Measurements from ENCODE around the gene AOPEP. TPM values are rescaled to one million over a fixed set of nuclear protein-coding genes. Genes with fewer than 3 reads are reported as not detected.
A peak's percentile ranks its signal among the peaks of the same experiment; 100 is the strongest.

The AOPEP gene
- total RNA-seq, 1 experiment from 2014 or later: 79.5 TPM

DNA sequence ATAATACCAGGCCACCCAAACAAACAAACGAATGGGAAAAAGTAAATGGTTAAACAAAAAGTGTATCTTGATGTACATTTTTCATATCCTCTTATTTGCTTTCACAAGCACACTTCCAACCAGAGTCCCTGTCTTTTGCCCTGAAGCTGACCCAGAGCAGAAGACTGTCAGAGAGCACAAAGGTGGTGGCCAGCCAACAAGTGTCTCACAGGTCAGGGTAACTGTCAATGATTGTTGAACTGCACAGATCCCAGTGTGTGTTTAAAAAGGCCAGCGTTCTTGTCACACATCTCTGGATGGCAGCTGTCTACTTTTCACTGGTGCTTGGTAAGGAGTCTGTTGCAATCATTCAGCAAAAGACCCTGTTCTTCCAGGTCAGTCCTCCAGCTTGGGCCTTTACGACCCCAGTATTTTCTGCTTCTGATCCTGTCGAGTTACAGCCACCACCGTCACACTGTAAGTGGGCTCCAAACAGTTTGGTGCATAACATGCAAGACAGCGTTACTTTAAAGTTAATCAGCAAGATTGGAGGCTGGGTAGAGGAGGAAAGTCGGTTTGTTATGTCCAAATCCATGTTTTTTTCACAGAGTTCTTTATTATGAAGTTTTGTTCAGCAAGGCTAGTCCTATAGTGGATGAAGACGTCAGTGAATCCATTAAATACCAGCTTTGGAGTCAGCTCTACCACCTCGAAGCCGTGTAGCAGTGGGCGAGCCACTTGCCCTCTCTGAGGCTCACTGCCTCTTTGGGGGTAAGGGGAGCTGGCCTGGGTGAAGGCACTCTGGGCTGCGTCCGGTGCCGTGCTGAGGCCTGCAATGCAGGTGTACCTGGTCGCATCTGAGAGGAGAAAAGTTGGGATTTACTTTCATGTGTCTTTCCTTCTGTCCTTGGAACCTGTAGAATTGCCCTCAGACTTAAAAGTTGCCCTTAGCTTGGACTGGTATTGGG is 265.7 kb downstream of the AOPEP start:
- Histone ChIP-seq H3K27ac (no peak overlapping the region), H3K9me3 (replicated peaks) (no peaks in the 10 kb centered on the region), H3K36me3 (no peaks in the 10 kb centered on the region), H3K4me3 (no peak overlapping the region), H3K27me3 (no peaks in the 10 kb centered on the region), H3K4me1 (peaks cover 20% of the 10 kb centered on the region)
- no peak for DNase-seq

DNA sequence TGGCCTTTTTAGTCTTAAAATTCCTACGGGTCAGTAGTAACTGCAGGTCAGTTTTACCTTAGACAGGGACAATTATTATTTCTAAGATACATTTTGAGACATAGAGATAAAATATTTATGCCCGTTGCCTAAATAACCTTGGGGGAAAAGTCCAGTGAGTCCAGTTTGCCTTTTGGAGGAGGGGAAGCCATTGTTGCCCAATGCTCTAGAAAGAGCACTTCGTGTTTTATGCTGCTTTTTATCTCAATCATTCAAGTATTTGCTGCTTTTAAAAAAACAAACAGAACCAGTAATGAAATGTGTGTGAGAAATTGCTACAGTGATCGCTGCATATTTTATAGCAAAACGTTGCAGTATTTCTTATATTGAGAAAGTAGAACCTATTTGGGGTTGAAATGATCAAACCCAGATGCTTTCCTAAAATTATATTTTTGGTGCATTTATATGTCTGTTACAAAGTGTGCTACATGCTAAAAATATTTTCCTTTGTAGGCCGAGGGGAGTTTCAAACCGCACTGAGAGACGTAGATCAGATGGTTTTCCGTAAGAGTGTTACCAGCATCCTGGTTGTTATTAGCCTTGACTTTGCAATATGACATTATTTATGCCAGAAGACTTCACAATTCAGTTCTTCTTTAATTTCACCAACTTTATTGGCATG is 266.8 kb downstream of the AOPEP start:
- peaks cover 20% of the 10 kb centered on the region for H3K4me1 ChIP-seq
- H3K27ac ChIP-seq: no peak overlapping the region
- no peaks in the 10 kb centered on the region for H3K36me3 ChIP-seq
- H3K4me3 ChIP-seq: no peak overlapping the region
- H3K9me3 ChIP-seq (replicated peaks): no peaks in the 10 kb centered on the region
- no peak for DNase-seq
- H3K27me3 ChIP-seq: no peaks in the 10 kb centered on the region

DNA sequence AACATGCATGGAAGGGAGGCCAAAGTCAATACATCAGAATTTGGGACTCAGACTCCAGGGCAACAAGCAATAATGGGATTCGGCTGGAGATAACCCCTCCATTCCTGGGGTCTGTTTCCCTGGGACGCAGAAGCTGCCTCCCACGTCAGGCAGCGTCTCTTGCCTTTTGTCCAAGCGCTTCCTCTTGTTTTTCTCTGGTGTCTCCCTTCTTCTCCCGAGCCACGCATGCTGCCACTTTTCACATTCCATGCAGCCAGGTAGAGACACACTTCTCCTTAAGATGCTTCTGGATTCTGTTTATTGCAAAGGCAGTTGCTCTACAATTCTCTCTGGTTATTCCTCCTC is 267.3 kb downstream of the AOPEP start:
- H3K36me3 ChIP-seq: no peaks in the 10 kb centered on the region
- no peak overlapping the region for H3K27ac ChIP-seq

DNA sequence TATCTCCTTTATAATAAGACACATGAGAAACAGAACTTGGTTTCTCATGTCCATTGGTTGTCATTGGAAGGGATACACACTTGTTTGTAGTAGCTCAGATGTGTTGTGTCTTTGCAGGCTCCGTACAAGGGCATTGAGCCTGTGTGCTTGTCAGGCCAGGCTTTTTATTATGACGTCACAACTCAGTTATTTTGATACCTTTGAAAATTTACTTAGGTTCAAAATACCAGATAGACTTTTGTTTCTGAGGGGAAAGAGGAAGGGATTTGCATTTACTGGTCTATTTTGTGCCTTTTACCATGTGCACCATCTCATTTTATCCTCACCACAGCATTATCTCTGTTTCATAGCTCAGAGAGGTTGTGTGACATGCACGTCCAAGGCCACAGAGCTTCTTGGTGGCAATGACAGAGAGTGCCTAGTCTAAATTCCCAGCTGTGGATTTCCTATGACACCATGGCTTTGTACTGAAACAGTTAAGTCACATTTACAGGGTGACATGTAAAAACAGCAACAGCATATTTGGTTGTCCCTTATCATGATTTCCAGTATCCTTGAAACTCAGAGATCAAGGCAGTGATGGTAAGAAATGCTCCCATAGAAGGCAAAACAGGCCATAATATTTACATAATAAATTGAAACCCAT is 268.7 kb downstream of the AOPEP start:
- no peak overlapping the region for H3K4me3 ChIP-seq
- peaks cover 20% of the 10 kb centered on the region for H3K4me1 ChIP-seq
- no peak for DNase-seq
- no peak overlapping the region; the same call in 1 of the 2 replicates for H3K27ac ChIP-seq
- H3K36me3 ChIP-seq: no peaks in the 10 kb centered on the region
- no peaks in the 10 kb centered on the region for H3K27me3 ChIP-seq
- H3K9me3 ChIP-seq (replicated peaks): no peaks in the 10 kb centered on the region

More for the DNA sequence above, 267.3 kb downstream of the AOPEP start:
- Histone ChIP-seq H3K9me3 (replicated peaks) (no peaks in the 10 kb centered on the region), H3K4me3 (no peak overlapping the region), H3K4me1 (peaks cover 20% of the 10 kb centered on the region), H3K27me3 (no peaks in the 10 kb centered on the region)
- no peak for DNase-seq

DNA sequence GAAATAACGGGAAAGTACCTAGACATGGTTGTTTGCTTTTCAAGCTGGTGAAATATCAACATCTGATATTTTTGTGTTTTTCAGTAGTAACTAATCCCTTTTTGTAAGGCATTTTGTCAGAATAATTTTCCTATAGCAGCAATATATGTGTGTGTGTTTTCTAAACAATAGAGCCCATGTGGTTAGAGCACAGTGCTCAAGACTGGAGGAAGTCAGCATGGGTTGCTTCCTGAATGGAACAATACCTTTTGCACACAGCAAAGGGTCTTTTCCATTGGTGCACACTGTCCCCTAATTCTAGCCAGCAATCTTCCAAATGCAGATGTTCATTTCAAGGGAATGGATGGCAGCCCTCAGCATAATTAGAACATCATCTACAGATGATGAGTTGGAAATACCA is 270.1 kb downstream of the AOPEP start:
- H3K27ac ChIP-seq: no peak overlapping the region

DNA sequence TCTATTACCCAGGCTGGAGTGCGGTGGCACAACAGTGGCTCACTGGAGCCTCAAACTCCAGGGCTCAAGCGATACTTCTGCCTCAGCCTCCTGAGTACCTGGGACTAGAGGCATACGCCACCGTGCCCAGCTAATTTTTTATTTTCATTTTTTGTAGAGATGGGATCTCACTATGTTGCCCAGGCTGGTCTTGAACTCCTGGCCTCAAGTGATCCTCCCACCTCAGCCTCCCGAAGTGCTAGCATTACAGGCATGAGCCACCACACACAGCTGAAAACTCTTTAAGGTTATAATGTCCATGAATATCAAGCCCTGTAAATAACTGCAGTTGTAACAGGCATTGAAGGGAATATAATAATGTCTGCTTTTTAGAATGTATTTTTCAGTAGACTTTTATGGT is 271.2 kb downstream of the AOPEP start:
- Histone ChIP-seq H3K4me1 (peaks cover 22% of the 10 kb centered on the region), H3K9me3 (replicated peaks) (no peaks in the 10 kb centered on the region), H3K36me3 (no peaks in the 10 kb centered on the region), H3K27me3 (no peaks in the 10 kb centered on the region), H3K27ac (no peak overlapping the region), H3K4me3 (no peak overlapping the region)
- DNase-seq: no peak

More for the DNA sequence above, 270.1 kb downstream of the AOPEP start:
- Histone ChIP-seq H3K4me1 (peaks cover 20% of the 10 kb centered on the region), H3K36me3 (no peaks in the 10 kb centered on the region), H3K9me3 (replicated peaks) (no peaks in the 10 kb centered on the region), H3K4me3 (no peak overlapping the region), H3K27me3 (no peaks in the 10 kb centered on the region)
- no peak for DNase-seq

DNA sequence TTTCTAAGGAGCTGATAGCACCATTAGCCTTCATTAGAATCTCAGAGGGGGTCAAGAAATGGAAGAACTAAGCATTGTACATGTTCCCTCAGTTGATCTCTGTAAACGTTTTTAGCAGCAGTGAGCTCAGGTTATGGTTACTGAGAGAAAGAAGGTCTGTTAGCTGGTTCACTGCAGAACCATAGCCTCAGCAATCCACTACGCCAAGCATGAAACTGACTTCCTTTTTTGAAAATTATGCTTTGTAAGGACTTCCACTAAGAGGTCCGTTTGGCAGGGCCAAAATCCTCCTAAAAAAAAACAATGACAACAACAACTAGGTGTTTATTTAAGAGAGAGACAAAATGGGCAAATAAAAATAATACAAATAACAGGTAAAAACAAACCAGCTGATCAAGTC is 273.3 kb downstream of the AOPEP start:
- no peak for DNase-seq
- H3K4me1 ChIP-seq: peaks cover 30% of the 10 kb centered on the region
- H3K27ac ChIP-seq: no peak overlapping the region

DNA sequence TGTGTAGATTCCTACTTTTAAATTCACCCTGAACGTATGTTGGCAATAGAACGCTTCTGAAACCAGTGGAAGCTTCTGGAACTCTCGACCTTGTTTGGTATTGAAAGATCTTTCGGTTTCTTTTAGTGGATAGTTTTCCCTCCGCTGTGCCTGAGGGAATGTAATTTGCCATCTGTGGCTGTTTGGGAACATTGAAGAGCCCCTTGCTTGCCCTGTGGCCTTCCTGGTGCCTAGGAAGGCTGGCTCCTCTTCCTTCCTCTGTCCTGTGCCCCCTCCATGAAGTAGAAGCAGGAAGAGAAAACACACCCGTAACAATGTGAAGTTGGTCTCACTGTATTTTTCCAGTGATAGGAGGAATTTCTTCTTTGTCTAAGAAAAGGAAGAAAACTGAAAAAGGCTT is 274.3 kb downstream of the AOPEP start:
- H3K4me1 ChIP-seq: peaks cover 20% of the 10 kb centered on the region
- no peak for DNase-seq
- H3K36me3 ChIP-seq: no peaks in the 10 kb centered on the region
- no peak overlapping the region for H3K27ac ChIP-seq
- no peak overlapping the region for H3K4me3 ChIP-seq
- no peaks in the 10 kb centered on the region for H3K9me3 ChIP-seq (replicated peaks)
- no peaks in the 10 kb centered on the region for H3K27me3 ChIP-seq

More for the DNA sequence above, 273.3 kb downstream of the AOPEP start:
- no peaks in the 10 kb centered on the region for H3K27me3 ChIP-seq
- no peaks in the 10 kb centered on the region for H3K9me3 ChIP-seq (replicated peaks)
- no peaks in the 10 kb centered on the region for H3K36me3 ChIP-seq
- H3K4me3 ChIP-seq: no peak overlapping the region

DNA sequence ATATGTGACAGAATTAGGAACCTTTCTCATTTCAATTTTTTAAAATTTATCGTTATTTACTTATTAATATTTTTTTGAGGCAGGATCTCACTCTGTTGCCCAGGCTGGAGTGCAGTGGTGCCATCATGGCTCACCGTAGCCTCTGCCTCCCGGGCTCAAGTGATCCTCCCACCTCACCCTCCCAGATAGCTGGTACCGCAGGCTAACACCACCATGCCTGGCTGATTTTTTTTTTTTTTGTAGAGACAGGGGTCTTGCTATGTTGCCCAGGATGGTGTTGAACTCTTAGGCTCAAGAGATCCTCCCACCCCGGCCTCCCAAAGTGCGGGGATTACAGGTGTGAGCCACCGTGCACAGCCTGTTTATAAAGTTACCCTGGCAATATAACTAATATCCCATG is 275.2 kb downstream of the AOPEP start:
- Histone ChIP-seq H3K9me3 (replicated peaks) (no peaks in the 10 kb centered on the region), H3K4me3 (no peak overlapping the region), H3K4me1 (peaks cover 13% of the 10 kb centered on the region), H3K36me3 (no peaks in the 10 kb centered on the region), H3K27ac (no peak overlapping the region), H3K27me3 (no peaks in the 10 kb centered on the region)
- DNase-seq: no peak

DNA sequence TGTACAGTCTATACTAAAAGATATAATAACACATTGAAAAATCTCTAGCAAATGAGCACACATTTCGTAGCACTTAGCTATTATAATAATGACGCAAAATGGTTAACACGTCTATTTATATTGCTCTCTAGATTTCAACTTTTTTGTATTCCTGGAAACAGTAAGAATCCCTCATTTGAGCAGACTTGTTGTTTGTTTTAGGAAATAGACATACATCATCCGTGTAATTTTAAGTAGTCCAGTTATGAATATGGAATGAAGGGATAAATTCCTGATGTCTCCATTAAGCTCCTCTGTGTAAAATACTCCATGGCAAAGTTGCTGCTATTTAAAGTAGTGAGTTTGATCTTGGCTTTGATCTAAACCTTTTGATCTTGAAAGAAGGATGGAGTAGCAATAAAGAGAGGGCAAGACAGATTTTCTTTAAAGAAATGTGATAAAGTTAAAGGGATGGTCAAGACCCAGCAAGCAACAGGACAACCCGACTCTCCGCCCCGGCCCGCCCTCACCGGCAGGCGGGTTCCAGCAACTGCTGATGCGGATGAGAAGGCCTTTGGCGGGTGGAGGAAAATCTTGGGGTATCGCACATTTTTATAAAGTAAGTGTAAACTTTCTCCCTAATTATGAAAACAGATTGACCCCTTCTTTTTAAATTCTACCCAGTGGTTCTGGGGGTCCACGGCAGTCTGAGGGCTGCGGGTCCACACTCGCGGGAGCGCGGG is 277.4 kb downstream of the AOPEP start:
- peak; percentile 66 to 77 for DNase-seq
- peak overlapping the region; percentile 97 for H3K4me3 ChIP-seq

DNA sequence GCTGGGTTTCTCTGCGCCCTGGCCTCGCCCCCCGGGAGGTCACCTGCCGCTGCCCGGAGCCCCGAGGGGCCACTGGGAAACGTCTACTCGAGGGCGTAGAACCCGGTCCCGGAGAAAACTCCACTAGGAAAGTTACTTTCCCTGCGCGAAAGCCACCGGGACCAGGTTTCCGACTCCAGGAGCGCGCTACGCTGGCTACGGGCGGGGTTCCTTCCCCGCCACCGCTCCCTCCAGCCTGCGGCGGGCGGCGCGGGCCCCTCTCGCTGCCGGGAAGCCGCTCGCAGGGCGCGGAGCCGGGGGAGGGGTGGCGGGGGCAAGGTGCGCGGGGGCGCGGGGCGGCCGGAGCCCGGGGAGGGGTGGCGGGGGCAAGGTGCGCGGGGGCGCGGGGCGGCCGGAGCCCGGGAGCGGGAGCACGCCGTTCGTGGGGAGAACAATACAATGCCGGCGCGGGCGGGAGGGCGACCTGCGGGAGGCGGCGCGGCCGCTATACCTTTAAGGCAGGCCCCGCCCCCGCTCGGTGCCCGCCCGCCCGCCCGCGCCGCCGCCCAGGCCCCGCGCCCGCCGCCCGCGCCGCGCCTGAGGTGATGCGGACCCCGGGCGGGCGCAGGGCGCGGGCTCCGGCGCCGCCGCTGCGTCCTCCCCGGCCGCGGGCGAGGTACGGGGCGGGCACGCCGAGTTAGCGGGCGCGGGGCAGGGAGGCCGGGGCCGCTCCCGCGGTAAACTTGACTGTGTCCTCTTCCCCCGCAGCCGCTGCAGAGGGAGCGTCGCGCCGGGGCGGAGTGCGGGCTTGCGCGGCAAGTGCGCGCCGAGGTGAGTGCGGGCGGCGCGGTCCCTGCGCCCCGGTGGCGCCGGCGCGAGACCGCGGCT is 278.1 kb downstream of the AOPEP start:
- Histone ChIP-seq H3K27ac (peak overlapping the region; percentile 92), H3K27me3 (no peaks in the 10 kb centered on the region), H3K9me3 (replicated peaks) (no peaks in the 10 kb centered on the region), H3K4me1 (peaks cover 17% of the 10 kb centered on the region), H3K4me3 (peak overlapping the region; percentile 97), H3K36me3 (peaks cover 24% of the 10 kb centered on the region)
- peak; percentile 51 to 64 for DNase-seq

More for the DNA sequence above, 277.4 kb downstream of the AOPEP start:
- peaks cover 13% of the 10 kb centered on the region for H3K4me1 ChIP-seq
- H3K36me3 ChIP-seq: peaks cover 16% of the 10 kb centered on the region
- no peaks in the 10 kb centered on the region for H3K9me3 ChIP-seq (replicated peaks)
- H3K27me3 ChIP-seq: no peaks in the 10 kb centered on the region
- H3K27ac ChIP-seq: peak overlapping the region; percentile 92

DNA sequence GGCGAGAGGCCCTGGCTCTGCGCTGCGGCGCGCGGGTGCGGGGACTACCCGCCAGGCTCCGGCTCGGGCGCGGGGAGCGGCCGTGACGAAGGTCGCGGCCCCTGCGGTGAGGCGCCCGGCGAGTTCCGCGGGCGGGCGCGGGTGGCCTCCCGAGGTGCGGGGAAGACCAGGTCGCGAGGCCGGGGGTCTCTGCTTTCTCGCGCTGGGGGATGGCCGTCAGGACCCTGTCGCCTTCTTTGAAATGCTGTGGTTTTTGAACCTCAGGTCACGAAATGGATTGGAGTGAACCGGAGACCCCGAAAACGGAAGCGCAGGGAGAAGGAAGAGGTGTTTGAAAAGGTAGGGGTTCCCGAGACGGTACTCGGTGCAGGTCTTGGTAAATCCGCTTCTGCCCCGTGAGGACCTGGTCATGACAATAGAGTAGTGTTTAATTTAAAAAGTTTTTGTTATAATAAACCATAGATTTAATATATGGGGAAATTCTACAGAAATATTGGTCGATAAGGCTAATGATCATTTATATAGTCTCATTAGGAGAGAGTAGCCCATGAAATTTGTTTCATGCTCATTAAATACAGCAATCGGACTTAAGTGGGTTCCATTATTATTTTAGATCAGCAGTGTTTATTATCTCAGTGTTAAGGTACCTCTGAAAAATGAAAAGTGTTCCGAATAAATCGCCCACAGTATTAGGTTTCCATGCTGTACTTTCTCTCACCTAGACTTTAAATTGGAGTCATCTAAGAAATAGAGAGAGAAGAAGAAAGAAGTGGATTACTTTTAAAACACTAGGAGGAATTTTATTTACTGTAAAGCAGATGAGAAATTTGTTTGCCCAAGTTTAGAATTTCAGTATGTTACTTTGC is 279.0 kb downstream of the AOPEP start:
- no peaks in the 10 kb centered on the region for H3K9me3 ChIP-seq (replicated peaks)
- peaks cover 17% of the 10 kb centered on the region for H3K4me1 ChIP-seq
- no peaks in the 10 kb centered on the region for H3K27me3 ChIP-seq
- peaks cover 31% of the 10 kb centered on the region for H3K36me3 ChIP-seq
- peak overlapping the region; percentile 71 for H3K27ac ChIP-seq
- peak overlapping the region; percentile 97 for H3K4me3 ChIP-seq
- DNase-seq: peak; percentile 29 to 58

DNA sequence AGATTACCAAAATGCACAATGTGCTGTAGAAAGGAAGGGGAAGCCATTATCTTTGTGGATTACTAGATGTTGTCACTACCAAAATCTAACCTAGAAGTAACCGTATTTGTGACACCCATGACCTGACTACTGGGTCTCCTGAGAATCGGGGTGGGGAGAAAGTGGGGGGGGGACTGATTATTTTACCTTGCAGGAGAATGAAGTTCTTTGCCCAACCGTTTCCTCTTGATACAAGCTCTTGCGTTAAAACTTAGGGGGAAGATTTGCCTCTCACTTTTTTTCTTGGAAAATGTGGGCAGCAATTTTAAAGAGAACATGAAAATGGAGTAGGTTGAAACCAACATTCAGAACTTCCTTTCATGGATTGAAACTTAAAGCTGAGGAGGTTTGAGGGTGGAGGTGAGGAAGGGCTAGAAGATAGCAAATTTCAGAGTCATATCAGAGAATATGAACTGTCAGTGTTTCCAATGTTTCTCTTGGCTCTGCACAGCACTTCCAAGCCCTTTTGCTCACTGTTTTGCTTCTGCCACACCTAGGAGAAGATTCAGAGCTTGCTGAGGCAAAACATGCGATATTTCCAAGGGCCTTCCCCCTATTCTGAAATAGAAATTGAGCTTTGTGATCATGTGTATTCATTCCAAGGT is 280.8 kb downstream of the AOPEP start:
- DNase-seq: no peak
- no peaks in the 10 kb centered on the region for H3K9me3 ChIP-seq (replicated peaks)
- H3K4me1 ChIP-seq: peaks cover 17% of the 10 kb centered on the region
- no peak overlapping the region for H3K4me3 ChIP-seq
- no peaks in the 10 kb centered on the region for H3K27me3 ChIP-seq
- H3K36me3 ChIP-seq: peaks cover 38% of the 10 kb centered on the region
- H3K27ac ChIP-seq: no peak overlapping the region

Measured in SJCRH30 (cell line).